H1 (cell line): ENCODE results near the gene RHOB. TPM values are rescaled to one million over a fixed set of nuclear protein-coding genes. Genes with fewer than 3 reads are reported as not detected.

Experiments
- CTCF ChIA-PET: fragments of 300-600 bp; sonication (Branson Sonifier 250); formaldehyde crosslinking; loops from one replicate; lab custom pipeline; 2021; ENCODE audit not compliant: partially characterized antibody; lab: Charles Lee
- POLR2A ChIA-PET: fragments of 300-600 bp; sonication (Branson Sonifier 250); formaldehyde crosslinking; loops from one replicate; lab custom pipeline; 2021; ENCODE audit warnings: inconsistent platforms; ENCODE audit not compliant: partially characterized antibody; lab: Charles Lee
- DNase-seq, 2 experiments: peaks; one replicate each; pipeline versions ENCODE4 v3.0.0 to v3.0.0-alpha.2; 2010 to 2022; ENCODE audit warnings: low spot score in 2 of 2, low read depth in 1 of 2, mixed read lengths in 1 of 2
- FAIRE-seq: peaks from 2 replicates; lab custom pipeline; 2011; peaks lifted over from hg19 to GRCh38; lab: Jason Lieb, UNC
- H2AFZ ChIP-seq: 2 replicates; pipeline ENCODE4 v1.8.1; 2012; ENCODE audit warnings: low read length, inconsistent platforms
- H2AK5ac ChIP-seq: 2 replicates; pipeline ENCODE4 v1.6.1; 2013; ENCODE audit warnings: low read depth, low read length
- H2BK120ac ChIP-seq: replicated peaks from 2 replicates; pipeline ENCODE3; 2013; ENCODE audit warnings: low read depth, low read length, inconsistent platforms
- H2BK12ac ChIP-seq: 2 replicates; pipeline ENCODE4 v1.6.1; 2013; ENCODE audit warnings: low read depth, low read length
- H2BK15ac ChIP-seq: 2 replicates; pipeline ENCODE4 v1.6.1; 2013; ENCODE audit warnings: low read length
- H2BK20ac ChIP-seq: 2 replicates; pipeline ENCODE4 v1.6.1; 2013; ENCODE audit warnings: low read length
- H2BK5ac ChIP-seq: 2 replicates; pipeline ENCODE4 v1.6.1; 2013; ENCODE audit warnings: low read depth, low read length
- H3K14ac ChIP-seq: 2 replicates; pipeline ENCODE4 v1.6.1; 2013; ENCODE audit warnings: inconsistent platforms; ENCODE audit not compliant: insufficient read length
- H3K18ac ChIP-seq: 2 replicates; pipeline ENCODE4 v1.6.1; 2013; ENCODE audit warnings: low read length; ENCODE audit errors: extremely low read depth
- H3K23ac ChIP-seq: 2 replicates; pipeline ENCODE4 v1.6.1; 2013; ENCODE audit warnings: inconsistent platforms; ENCODE audit not compliant: insufficient read length
- H3K23me2 ChIP-seq: 2 replicates; pipeline ENCODE4 v1.6.1; 2013; ENCODE audit warnings: low read depth, low read length
- H3K27ac ChIP-seq: 2 replicates; pipeline ENCODE4 v1.6.1; 2011; ENCODE audit warnings: low read depth, low read length, inconsistent platforms
- H3K27me3 ChIP-seq, 4 experiments: replicated peaks in 1 of 4; 1 replicate in 1 of 4; 2 replicates in 3 of 4; pipeline versions ENCODE4 v1.6.1 to v1.8.1; 2011 to 2013; ENCODE audit warnings: low read length in 3 of 4, mild to moderate bottlenecking in 3 of 4, inconsistent platforms in 2 of 4, mixed read lengths in 2 of 4, moderate library complexity in 1 of 4; ENCODE audit not compliant: control insufficient read depth in 3 of 4, insufficient read depth in 3 of 4; ENCODE audit errors: extremely low read depth in 1 of 4
- H3K36me3 ChIP-seq, 4 experiments: 2 replicates each; pipeline versions ENCODE4 v1.6.1 to v1.8.1; 2011 to 2013; ENCODE audit warnings: mild to moderate bottlenecking in 4 of 4, low read length in 3 of 4, moderate library complexity in 2 of 4, control low read depth in 1 of 4, inconsistent platforms in 1 of 4; ENCODE audit not compliant: insufficient read depth in 4 of 4, control insufficient read depth in 2 of 4
- H3K4ac ChIP-seq: replicated peaks from 2 replicates; pipeline ENCODE3; 2013; ENCODE audit warnings: low read length, low read depth, mixed read lengths, inconsistent platforms; ENCODE audit not compliant: insufficient read length
- H3K4me1 ChIP-seq, 4 experiments: replicated peaks in 1 of 4; 1 replicate in 1 of 4; 2 replicates in 3 of 4; pipeline versions ENCODE4 v1.6.1 to v1.8.1; 2011 to 2013; ENCODE audit warnings: low read length in 3 of 4, inconsistent platforms in 2 of 4, mixed read lengths in 1 of 4; ENCODE audit not compliant: insufficient read depth in 4 of 4, control insufficient read depth in 3 of 4
- H3K4me2 ChIP-seq, 2 experiments: 2 replicates each; pipeline versions ENCODE4 v1.6.1 to v1.8.1; 2011 to 2013; ENCODE audit warnings: low read depth in 2 of 2, low read length in 2 of 2, control low read depth in 1 of 2, inconsistent platforms in 1 of 2, mild to moderate bottlenecking in 1 of 2; ENCODE audit not compliant: insufficient read depth in 1 of 2
- H3K4me3 ChIP-seq, 4 experiments: fragments of 200-600, 300-600 bp in 1 of 4; sonication (generic), shearing (Covaris generic), sonication (Bioruptor Twin) in 1 of 4; 2 replicates each; pipeline versions ENCODE4 v1.5.1 to v1.8.1; 2011 to 2016; ENCODE audit warnings: low read length in 4 of 4, low read depth in 3 of 4, control low read depth in 2 of 4, inconsistent platforms in 2 of 4, mild to moderate bottlenecking in 2 of 4, mixed read lengths in 1 of 4, moderate library complexity in 1 of 4; ENCODE audit not compliant: insufficient read depth in 2 of 4; ENCODE audit errors: extremely low read depth in 1 of 4
- H3K56ac ChIP-seq: replicated peaks from 2 replicates; pipeline ENCODE3; 2013; ENCODE audit warnings: low read depth, mild to moderate bottlenecking, mixed read lengths, low read length, inconsistent platforms; ENCODE audit not compliant: insufficient read length
- H3K79me1 ChIP-seq: 2 replicates; pipeline ENCODE4 v1.6.1; 2013; ENCODE audit warnings: low read depth, low read length, control low read depth
- H3K79me2 ChIP-seq, 2 experiments: 2 replicates each; pipeline versions ENCODE4 v1.6.1 to v1.8.1; 2012 to 2013; ENCODE audit warnings: low read length in 2 of 2, mild to moderate bottlenecking in 2 of 2, inconsistent platforms in 1 of 2; ENCODE audit not compliant: insufficient read depth in 2 of 2, control insufficient read depth in 1 of 2
- H3K9ac ChIP-seq, 4 experiments: replicated peaks in 1 of 4; 1 replicate in 1 of 4; 2 replicates in 3 of 4; pipeline versions ENCODE4 v1.6.1 to v1.8.1; 2011 to 2013; ENCODE audit warnings: low read depth in 3 of 4, low read length in 3 of 4, control low read depth in 2 of 4, mild to moderate bottlenecking in 2 of 4, moderate library complexity in 2 of 4, inconsistent platforms in 1 of 4; ENCODE audit errors: extremely low read depth in 1 of 4
- H3K9me3 ChIP-seq, 2 experiments: 2 replicates each; pipeline versions ENCODE4 v1.6.1 to v1.8.1; 2012 to 2013; ENCODE audit warnings: mild to moderate bottlenecking in 2 of 2, moderate library complexity in 2 of 2, control low read depth in 1 of 2, inconsistent platforms in 1 of 2, low read depth in 1 of 2, low read length in 1 of 2, mixed read lengths in 1 of 2; ENCODE audit not compliant: insufficient read depth in 2 of 2
- H4K20me1 ChIP-seq, 2 experiments: replicated peaks in 1 of 2; 2 replicates each; pipeline versions ENCODE3 to v1.8.1; 2011 to 2013; ENCODE audit warnings: inconsistent platforms in 2 of 2, low read length in 2 of 2, mild to moderate bottlenecking in 1 of 2; ENCODE audit not compliant: insufficient read depth in 2 of 2, control insufficient read depth in 1 of 2
- H4K5ac ChIP-seq: 2 replicates; pipeline ENCODE4 v1.6.1; 2013; ENCODE audit warnings: low read length, low read depth, mixed read lengths, inconsistent platforms; ENCODE audit not compliant: insufficient read length
- H4K8ac ChIP-seq: 2 replicates; pipeline ENCODE4 v1.8.0; 2013; ENCODE audit warnings: mild to moderate bottlenecking, moderate library complexity, low read length, inconsistent platforms; ENCODE audit not compliant: insufficient read depth; ENCODE audit errors: extremely low read depth
- H4K91ac ChIP-seq: replicated peaks from 2 replicates; pipeline ENCODE3; 2013; ENCODE audit warnings: low read length, mixed read lengths, inconsistent platforms; ENCODE audit not compliant: insufficient read length
- BACH1 ChIP-seq: IDR thresholded peaks from 2 replicates; pipeline ENCODE4 v1.6.1; 2012; ENCODE audit warnings: low read length, improper control_type of control experiment
- BRCA1 ChIP-seq: IDR thresholded peaks from 2 replicates; pipeline ENCODE4 v1.6.1; 2012; ENCODE audit warnings: low read depth, low read length, improper control_type of control experiment
- EGR1 ChIP-seq: IDR thresholded peaks from 2 replicates; pipeline ENCODE4 v1.6.1; 2011; ENCODE audit warnings: low read depth, low read length, borderline replicate concordance
- EP300 ChIP-seq, 2 experiments: IDR thresholded peaks; 1 replicate in 1 of 2; 2 replicates in 1 of 2; pipeline ENCODE4 v1.6.1; 2011 to 2012; ENCODE audit warnings: low read depth in 2 of 2, low read length in 2 of 2, mild to moderate bottlenecking in 2 of 2, borderline replicate concordance in 1 of 2, inconsistent platforms in 1 of 2, moderate library complexity in 1 of 2
- KDM4A ChIP-seq: IDR thresholded peaks from one replicate; pipeline ENCODE4 v1.7.1; 2012; ENCODE audit warnings: low read depth, mild to moderate bottlenecking, moderate library complexity, low read length, inconsistent platforms; ENCODE audit not compliant: severe bottlenecking
- SRF ChIP-seq: IDR thresholded peaks from 2 replicates; pipeline ENCODE4 v1.6.1; 2011; ENCODE audit warnings: mild to moderate bottlenecking, low read depth, low read length, moderate library complexity
- TAF7 ChIP-seq: optimal IDR thresholded peaks from 2 replicates; pipeline ENCODE3; 2011; ENCODE audit warnings: low read depth, mild to moderate bottlenecking, inconsistent platforms, low read length, moderate library complexity, borderline replicate concordance
- WGBS, 2 experiments: shearing (Covaris generic) in 1 of 2; methylation state at CpG; one replicate each; pipeline versions ENCODE4 v1.1.6 to v1.1.7; 2013 to 2015; ENCODE audit warnings: low lambda C conversion rate in 2 of 2, mixed read lengths in 2 of 2, inconsistent platforms in 1 of 2, low coverage in 1 of 2, missing lambda C conversion rate in 1 of 2; ENCODE audit not compliant: insufficient replicate concordance in 2 of 2, insufficient coverage in 1 of 2, insufficient read length in 1 of 2; ENCODE audit errors: extremely low coverage in 1 of 2, missing lambda C conversion rate in 1 of 2; 5-methylcytosine and 5-hydroxymethylcytosine counted together
- polyA plus RNA-seq, 7 experiments: library from polyadenylated mRNA; depleted of rRNA in 3 of 7; stranded (reverse) in 5 of 7; unstranded in 2 of 7; fragments of >200 nt in 5 of 7; fragments of 200-250 nt in 2 of 7; gene quantifications; 1 replicate in 5 of 7; 2 replicates in 1 of 7; 4 replicates in 1 of 7; pipeline versions ENCODE4 v1.2.1 to v1.2.3, GENCODE V29; 2011 to 2013; ENCODE audit warnings: missing spikeins in 2 of 7, mixed read lengths in 2 of 7
- total RNA-seq: library from RNA; stranded (reverse); fragmentation: NEBNext Ultra II Directional; extraction: Animal tissue kit (Norgen Biotek cat#: 25700); gene quantifications from 2 replicates; pipeline ENCODE4 v1.2.1, GENCODE V29; 2021

RHOB gene
- total and polyA plus RNA-seq, 2 of the 8 experiments (the other 6 are each of a cell fraction or from before 2014, with no cell fraction given), result 9.3 to 9.5 TPM

DNA sequence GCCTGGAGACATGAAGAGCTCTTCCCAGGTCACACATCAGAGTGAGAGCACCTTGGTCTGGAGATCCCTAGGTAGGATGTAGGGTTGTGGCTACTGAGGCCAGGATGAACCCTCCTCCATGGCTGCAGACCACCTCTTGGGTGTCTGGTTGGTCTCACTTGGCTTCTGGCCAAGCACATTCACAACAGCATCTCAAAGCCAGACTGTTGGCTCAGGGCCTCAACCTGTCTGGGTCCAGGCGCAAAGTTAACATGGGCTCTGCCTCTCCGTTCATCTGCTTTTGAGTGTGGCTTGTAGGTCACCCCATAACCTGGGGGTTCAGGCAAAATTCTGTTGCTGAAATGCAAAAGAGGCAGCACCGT is 40.1 kb downstream of the RHOB start:
- ChIA-PET CTCF (interaction anchor here (0.9 to 2.7 kb wide), 9 partner anchors 7 to 155 kb away, joined by 3 to 8 read pairs (median 4); no protein-coding TSS in a partner anchor), POLR2A (interaction anchor here (2.3 kb wide), 1 partner anchor 40 kb away, joined by 10 read pairs; the partner anchor contains the start of gene RHOB)
- Histone ChIP-seq H3K79me1 (no peaks in the 10 kb centered on the region), H3K79me2 (no peaks in the 10 kb centered on the region), H2BK12ac (no peak overlapping the region; the same call in 1 of the 2 replicates), H3K27ac (no peak overlapping the region), H2BK5ac (no peak overlapping the region), H2BK20ac (no peak overlapping the region; the same call in 1 of the 2 replicates), H3K18ac (no peak overlapping the region; the same call in 1 of the 2 replicates), H3K4ac (no peak overlapping the region), H4K5ac (no peak overlapping the region), H4K8ac (no peak overlapping the region; the same call in 1 of the 2 replicates), H4K20me1 (no peaks in the 10 kb centered on the region), H3K9me3 (no peaks in the 10 kb centered on the region), H3K27me3 (no peaks in the 10 kb centered on the region), H3K23me2 (no peaks in the 10 kb centered on the region), H2BK15ac (peak overlapping the region; percentile 76; the same call in 1 of the 2 replicates), H3K14ac (no peak overlapping the region), H3K36me3 (no peaks in the 10 kb centered on the region), H4K91ac (no peak overlapping the region), H3K9ac (no peak overlapping the region), H3K4me3 (no peak overlapping the region), H2AK5ac (no peak overlapping the region), H3K4me2 (peak overlapping the region in 1 of 2 experiments; percentile 22; a peak in 1 of 4 replicates), H2AFZ (no peak overlapping the region), H2BK120ac (no peak overlapping the region), H3K4me1 (peaks cover 9 to 16% (median 13%) of the 10 kb centered on the region in 4 experiments), H3K23ac (no peak overlapping the region), H3K56ac (no peak overlapping the region)
- whole genome bisulfite sequencing, 2 experiments, result 59% methylated on average over 3 of the region's 3 CpGs; no CpG with 5 or more reads in 1 of the 2 experiments
- FAIRE-seq (no peak), DNase-seq (no peak)
- TF ChIP-seq BRCA1, result no peak
- TF ChIP-seq EGR1, result no peak
- TF ChIP-seq TAF7, result no peak
- no peak for TF ChIP-seq SRF
- TF ChIP-seq BACH1, result no peak
- no peak for TF ChIP-seq EP300 (IDR thresholded peaks at IDR 0.05; ENCODE audit: borderline replicate concordance in 1 of 2, low read depth in 2 of 2, low read length in 2 of 2)
- TF ChIP-seq KDM4A, result no peak
